ENCODE data around the gene CROCC2. TPM values are rescaled to one million over a fixed set of nuclear protein-coding genes. Genes with fewer than 3 reads are reported as not detected.

The CROCC2 gene
- total RNA-seq, 2 experiments from 2014 or later: not detected

- intact Hi-C loops (cut with micrococcal nuclease; ENCODE audit: unreplicated experiment): no loop called here
- POLR2A ChIA-PET: interaction anchor here (0.5 kb wide), 1 partner anchor 618 kb away, joined by 4 read pairs; no protein-coding TSS in a partner anchor
- H3K4me1 ChIP-seq (ENCODE audit: insufficient read depth, low read length, poor library complexity, severe bottlenecking): no peaks in the 10 kb centered on the region
- no peak overlapping the region for H3K4me3 ChIP-seq (ENCODE audit: low read depth, low read length, poor library complexity, severe bottlenecking)
- DNase-seq (ENCODE audit: low spot score): no peak
- no peak overlapping the region for H3K4me2 ChIP-seq (ENCODE audit: low read length)
- peaks cover 21% of the 10 kb centered on the region; the same call in 1 of the 2 replicates for H3K9me3 ChIP-seq (ENCODE audit: low read length)
- BruUV-seq (replicated peaks): no TSS peak
- H3K9me2 ChIP-seq (ENCODE audit: insufficient read depth, low read length): no peaks in the 10 kb centered on the region
- no peak for TF ChIP-seq CTCF (conservative IDR thresholded peaks at IDR 0.05; ENCODE audit: low read length)
- no peak for TF ChIP-seq EZH2phosphoT487 (IDR thresholded peaks at IDR 0.05; ENCODE audit: borderline replicate concordance, low read depth, low read length)
- no peaks in the 10 kb centered on the region for H4K20me1 ChIP-seq (ENCODE audit: insufficient read depth, low read length)
- H2AFZ ChIP-seq (ENCODE audit: low read length): no peak overlapping the region
- CTCF ChIA-PET (ENCODE audit: unreplicated experiment): no interaction called here
- H3K36me3 ChIP-seq (ENCODE audit: insufficient read depth, low read length): no peaks in the 10 kb centered on the region
- no peak overlapping the region for H3K27ac ChIP-seq (ENCODE audit: low read depth, low read length, poor library complexity, severe bottlenecking)
- no peaks in the 10 kb centered on the region for H3K79me2 ChIP-seq (ENCODE audit: insufficient read depth, low read depth, low read length)
These were observed 97.9 kb downstream of the CROCC2 start for GRCh38 chr2:241003830-241004564.

GRCh38 chr2:241005569-241005968, 99.4 kb downstream of the CROCC2 start:
- Histone ChIP-seq H3K27ac (ENCODE audit: low read depth, low read length, poor library complexity, severe bottlenecking) (no peak overlapping the region), H2AFZ (ENCODE audit: low read length) (no peak overlapping the region), H3K79me2 (ENCODE audit: insufficient read depth, low read depth, low read length) (no peaks in the 10 kb centered on the region), H4K20me1 (ENCODE audit: insufficient read depth, low read length) (no peaks in the 10 kb centered on the region), H3K4me1 (ENCODE audit: insufficient read depth, low read length, poor library complexity, severe bottlenecking) (no peaks in the 10 kb centered on the region), H3K4me3 (ENCODE audit: low read depth, low read length, poor library complexity, severe bottlenecking) (no peak overlapping the region), H3K4me2 (ENCODE audit: low read length) (no peak overlapping the region), H3K36me3 (ENCODE audit: insufficient read depth, low read length) (no peaks in the 10 kb centered on the region), H3K9me3 (ENCODE audit: low read length) (peaks cover 21% of the 10 kb centered on the region; the same call in 1 of the 2 replicates), H3K9me2 (ENCODE audit: insufficient read depth, low read length) (no peaks in the 10 kb centered on the region)
- intact Hi-C loops (cut with micrococcal nuclease; ENCODE audit: unreplicated experiment): no loop called here
- no TSS peak for BruUV-seq (replicated peaks)
- TF ChIP-seq EZH2phosphoT487 (IDR thresholded peaks at IDR 0.05; ENCODE audit: borderline replicate concordance, low read depth, low read length): no peak
- TF ChIP-seq CTCF (conservative IDR thresholded peaks at IDR 0.05; ENCODE audit: low read length): no peak
- ChIA-PET CTCF (ENCODE audit: unreplicated experiment) (no interaction called here), POLR2A (no interaction called here)
- DNase-seq (ENCODE audit: low spot score): no peak

- no peak overlapping the region for H3K27ac ChIP-seq (ENCODE audit: low read depth, low read length, poor library complexity, severe bottlenecking)
- H3K36me3 ChIP-seq (ENCODE audit: insufficient read depth, low read length): no peaks in the 10 kb centered on the region
- TF ChIP-seq CTCF (conservative IDR thresholded peaks at IDR 0.05; ENCODE audit: low read length) (no peak), EZH2phosphoT487 (IDR thresholded peaks at IDR 0.05; ENCODE audit: borderline replicate concordance, low read depth, low read length) (no peak)
- H3K9me2 ChIP-seq (ENCODE audit: insufficient read depth, low read length): no peaks in the 10 kb centered on the region
- POLR2A ChIA-PET: no interaction called here
- no peaks in the 10 kb centered on the region for H3K4me1 ChIP-seq (ENCODE audit: insufficient read depth, low read length, poor library complexity, severe bottlenecking)
- no TSS peak for BruUV-seq (replicated peaks)
- H2AFZ ChIP-seq (ENCODE audit: low read length): no peak overlapping the region
- intact Hi-C loops (cut with micrococcal nuclease; ENCODE audit: unreplicated experiment): no loop called here
- no peaks in the 10 kb centered on the region for H4K20me1 ChIP-seq (ENCODE audit: insufficient read depth, low read length)
- no peak overlapping the region for H3K4me2 ChIP-seq (ENCODE audit: low read length)
- H3K79me2 ChIP-seq (ENCODE audit: insufficient read depth, low read depth, low read length): no peaks in the 10 kb centered on the region
- peaks cover 21% of the 10 kb centered on the region; the same call in 1 of the 2 replicates for H3K9me3 ChIP-seq (ENCODE audit: low read length)
- H3K4me3 ChIP-seq (ENCODE audit: low read depth, low read length, poor library complexity, severe bottlenecking): no peak overlapping the region
- CTCF ChIA-PET (ENCODE audit: unreplicated experiment): no interaction called here
- no peak for DNase-seq (ENCODE audit: low spot score)
These were observed 100.3 kb downstream of the CROCC2 start for GRCh38 chr2:241006412-241006811.
